HG02870 (cell line): ENCODE data around the gene KRTAP12-4.
"Not testable (repeated sequence)": the region's sequence is repeated elsewhere in the genome, so short reads cannot be mapped to it uniquely, and the experiment has no call there.

Experiments
- ATAC-seq: cut with Tn5 transposase; IDR thresholded peaks from one replicate; pipeline ENCODE4 v1.9.1; 2021; ENCODE audit warnings: mild to moderate bottlenecking, moderate library complexity; ENCODE audit not compliant: unreplicated experiment

The KRTAP12-4 gene

GRCh38 chr21:44637018-44637850, 17.2 kb downstream of the KRTAP12-4 start, which contains the start of gene KRTAP10-10:
TSS of gene KRTAP10-10 (plus strand) at chr21:44637356. CDS start at chr21:44637418, 62 bp downstream.
- ATAC-seq = no peak

GRCh38 chr21:44636209-44637017, 18.0 kb downstream of the KRTAP12-4 start:
- ATAC-seq = no peak

GRCh38 chr21:44632067-44632466, 22.4 kb downstream of the KRTAP12-4 start:
- ATAC-seq = no peak

GRCh38 chr21:44630440-44630839, 24.0 kb downstream of the KRTAP12-4 start:
- ATAC-seq = no peak

- no peak for ATAC-seq
These were observed 25.6 kb downstream of the KRTAP12-4 start for GRCh38 chr21:44628707-44629391.

- not testable (repeated sequence) for ATAC-seq
These were observed 26.6 kb downstream of the KRTAP12-4 start for GRCh38 chr21:44627831-44628233.

GRCh38 chr21:44627181-44627822, 27.2 kb downstream of the KRTAP12-4 start:
- not testable (repeated sequence) for ATAC-seq

GRCh38 chr21:44626673-44627143, 27.8 kb downstream of the KRTAP12-4 start, which contains the start of gene KRTAP10-9:
TSS of gene KRTAP10-9 (plus strand) at chr21:44627093. CDS start at chr21:44627172, 79 bp downstream.
- no peak for ATAC-seq

- ATAC-seq = no peak
These were observed 28.2 kb downstream of the KRTAP12-4 start for GRCh38 chr21:44626262-44626661.

- ATAC-seq = no peak
These were observed 28.7 kb downstream of the KRTAP12-4 start for GRCh38 chr21:44625756-44626155.

GRCh38 chr21:44623575-44623974, 30.9 kb downstream of the KRTAP12-4 start:
- no peak for ATAC-seq

GRCh38 chr21:44619886-44620285, 34.6 kb downstream of the KRTAP12-4 start:
- ATAC-seq = no peak

- ATAC-seq = no peak
These were observed 35.5 kb downstream of the KRTAP12-4 start for GRCh38 chr21:44618909-44619308.

GRCh38 chr21:44618504-44618903, 36.0 kb downstream of the KRTAP12-4 start:
- ATAC-seq = no peak

GRCh38 chr21:44617071-44617501, 37.4 kb downstream of the KRTAP12-4 start:
- ATAC-seq = no peak

GRCh38 chr21:44616591-44616926, 37.9 kb downstream of the KRTAP12-4 start:
- no peak for ATAC-seq

- ATAC-seq = no peak
These were observed 38.4 kb downstream of the KRTAP12-4 start for GRCh38 chr21:44615911-44616590.

GRCh38 chr21:44615466-44615865, 39.0 kb downstream of the KRTAP12-4 start:
- no peak for ATAC-seq

GRCh38 chr21:44614961-44615391, 39.5 kb downstream of the KRTAP12-4 start:
- no peak for ATAC-seq

GRCh38 chr21:44614161-44614631, 40.3 kb downstream of the KRTAP12-4 start:
- no peak for ATAC-seq
